HepG2 (cell line): ENCODE measurements around the gene NID1.

ENCODE experiments used
- ATF1 ChIP-seq: IDR thresholded peaks from 2 replicates; pipeline ENCODE4 v1.6.1; 2016; ENCODE audit warnings: mild to moderate bottlenecking, control low read depth
- KDM4B ChIP-seq: sonication (generic); formaldehyde crosslinking; IDR thresholded peaks from 2 replicates; pipeline ENCODE4 v1.4.0; 2020; ENCODE audit warnings: missing genetic modification reagents

- TF ChIP-seq KDM4B (CRISPR knock-in tag) (no peak), ATF1 (CRISPR knock-in tag) (no peak)
Measured at GRCh38 chr1:235935235-235936225, 129.4 kb downstream of the NID1 start.
